Adrenal gland (tissue), 5 donors: ENCODE data around the gene PDE8A.

Source experiments
- POLR2A ChIP-seq, 2 donors: fragments of 450-650 bp; IDR thresholded peaks; one replicate each; pipeline ENCODE4 v1.6.1; 2017; ENCODE audit warnings: antibody characterized with exemption in 2 of 2, mild to moderate bottlenecking in 2 of 2, moderate library complexity in 1 of 2
- TF ChIP-seq, protein P1 (sequence below), 6 experiments: fragments of 450-650 bp in 4 of 6; fragments of 200-600 bp in 2 of 6; sonication (generic) in 1 of 6; IDR thresholded peaks; 1 replicate in 5 of 6; 2 replicates in 1 of 6; pipeline versions ENCODE4 v1.5.1 to v1.8.0; 2016 to 2021; ENCODE audit warnings: antibody characterized with exemption in 6 of 6, mild to moderate bottlenecking in 2 of 6, moderate library complexity in 1 of 6
- donor health status: DM: no; HTN: no; CAD: no.

GRCh38 chr15:84981711-84982300, at the start of gene PDE8A:
- TF ChIP-seq, protein P1, sequence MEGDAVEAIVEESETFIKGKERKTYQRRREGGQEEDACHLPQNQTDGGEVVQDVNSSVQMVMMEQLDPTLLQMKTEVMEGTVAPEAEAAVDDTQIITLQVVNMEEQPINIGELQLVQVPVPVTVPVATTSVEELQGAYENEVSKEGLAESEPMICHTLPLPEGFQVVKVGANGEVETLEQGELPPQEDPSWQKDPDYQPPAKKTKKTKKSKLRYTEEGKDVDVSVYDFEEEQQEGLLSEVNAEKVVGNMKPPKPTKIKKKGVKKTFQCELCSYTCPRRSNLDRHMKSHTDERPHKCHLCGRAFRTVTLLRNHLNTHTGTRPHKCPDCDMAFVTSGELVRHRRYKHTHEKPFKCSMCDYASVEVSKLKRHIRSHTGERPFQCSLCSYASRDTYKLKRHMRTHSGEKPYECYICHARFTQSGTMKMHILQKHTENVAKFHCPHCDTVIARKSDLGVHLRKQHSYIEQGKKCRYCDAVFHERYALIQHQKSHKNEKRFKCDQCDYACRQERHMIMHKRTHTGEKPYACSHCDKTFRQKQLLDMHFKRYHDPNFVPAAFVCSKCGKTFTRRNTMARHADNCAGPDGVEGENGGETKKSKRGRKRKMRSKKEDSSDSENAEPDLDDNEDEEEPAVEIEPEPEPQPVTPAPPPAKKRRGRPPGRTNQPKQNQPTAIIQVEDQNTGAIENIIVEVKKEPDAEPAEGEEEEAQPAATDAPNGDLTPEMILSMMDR (IDR thresholded peaks at IDR 0.05), result peak in 2 of 6 experiments; percentile 30 to 42
- no peak for TF ChIP-seq POLR2A (IDR thresholded peaks at IDR 0.05)
